ENCODE data around the gene CEP112. TPM values are rescaled to one million over a fixed set of nuclear protein-coding genes. Genes with fewer than 3 reads are reported as not detected.

Gene CEP112
- total RNA-seq, 4 donors from 2014 or later = 18.9 to 51.8 (median 29.6) TPM

GRCh38 chr17:66073384-66073783 is 118.5 kb downstream of the CEP112 start:
- no peak for TF ChIP-seq CTCF (IDR thresholded peaks at IDR 0.05; ENCODE audit: low read depth)

- no peak for TF ChIP-seq CTCF (IDR thresholded peaks at IDR 0.05; ENCODE audit: low read depth)
Measured at GRCh38 chr17:66063686-66064085, 128.2 kb downstream of the CEP112 start.

- no peak for TF ChIP-seq CTCF (IDR thresholded peaks at IDR 0.05; ENCODE audit: low read depth)
Measured at GRCh38 chr17:66056148-66056547, 135.8 kb downstream of the CEP112 start.

GRCh38 chr17:66054242-66054641 is 137.7 kb downstream of the CEP112 start:
- no peak for TF ChIP-seq CTCF (IDR thresholded peaks at IDR 0.05; ENCODE audit: low read depth)

GRCh38 chr17:66044083-66044482 is 147.8 kb downstream of the CEP112 start:
- no peak for TF ChIP-seq CTCF (IDR thresholded peaks at IDR 0.05; ENCODE audit: low read depth)

GRCh38 chr17:66043419-66043818 is 148.5 kb downstream of the CEP112 start:
- no peak for TF ChIP-seq CTCF (IDR thresholded peaks at IDR 0.05; ENCODE audit: low read depth)

GRCh38 chr17:66040402-66040801 is 151.5 kb downstream of the CEP112 start:
- TF ChIP-seq CTCF (IDR thresholded peaks at IDR 0.05; ENCODE audit: low read depth) = no peak
